Esophagus squamous epithelium (tissue), 5 donors: ENCODE measurements around the gene SETD5. TPM values are rescaled to one million over a fixed set of nuclear protein-coding genes. Genes with fewer than 3 reads are reported as not detected.

Experiments used
- DNase-seq: peaks from one replicate; lab custom pipeline; 2025; lab: John Stamatoyannopoulos, UW
- H3K27ac ChIP-seq, 4 donors: fragments of 200-600 bp; sonication (generic); one replicate each; pipeline ENCODE4 v1.5.1; 2016 to 2019; ENCODE audit warnings: mild to moderate bottlenecking in 1 of 4
- H3K27me3 ChIP-seq, 4 donors: fragments of 200-600 bp; sonication (generic); 1 replicate in 3 of 4; 2 replicates in 1 of 4; pipeline versions ENCODE4 v1.5.1 to v1.6.0; 2017 to 2021; ENCODE audit warnings: antibody characterized with exemption in 1 of 4
- H3K36me3 ChIP-seq, 3 donors: fragments of 200-600 bp; sonication (generic); one replicate each; pipeline ENCODE4 v1.5.1; 2016 to 2019
- H3K4me1 ChIP-seq, 3 donors: fragments of 200-600 bp; sonication (generic); one replicate each; pipeline ENCODE4 v1.5.1; 2017 to 2019
- H3K4me3 ChIP-seq, 4 donors: fragments of 200-600 bp; sonication (generic); 1 replicate in 3 of 4; 2 replicates in 1 of 4; pipeline ENCODE4 v1.5.1; 2016 to 2019; ENCODE audit warnings: mild to moderate bottlenecking in 2 of 4, moderate library complexity in 1 of 4
- H3K9me3 ChIP-seq, 3 donors: fragments of 200-600 bp; sonication (generic); one replicate each; pipeline ENCODE4 v1.5.1; 2016 to 2019
- CTCF ChIP-seq, 6 experiments: fragments of 450-650 bp in 4 of 6; fragments of 200-600 bp in 2 of 6; sonication (generic) in 2 of 6; IDR thresholded peaks; one replicate each; pipeline ENCODE4 v1.5.1; 2016 to 2019; ENCODE audit warnings: antibody characterized with exemption in 6 of 6, mild to moderate bottlenecking in 4 of 6, moderate library complexity in 4 of 6
- POLR2A ChIP-seq, 4 donors: fragments of 450-650 bp; IDR thresholded peaks; one replicate each; pipeline ENCODE4 v1.6.1; 2017; ENCODE audit warnings: antibody characterized with exemption in 4 of 4, mild to moderate bottlenecking in 4 of 4, moderate library complexity in 3 of 4
- WGBS, 2 donors: methylation state at CpG; one replicate each; pipeline ENCODE4 v1.1.5; 2018; 5-methylcytosine and 5-hydroxymethylcytosine counted together
- intact Hi-C: fragments of 100-400 bp; cut with DNase I; formaldehyde crosslinking; loops from one replicate; pipeline ENCODE4 v1.15.0; 2022
- total RNA-seq, 4 donors: library from RNA; depleted of rRNA; stranded (reverse); fragments of >200 nt; gene quantifications; one replicate each; pipeline ENCODE4 v1.1.0, GENCODE V29; 2016
- donor health status: DM: yes; HTN: yes; CAD: no.

SETD5 gene
- total RNA-seq, 4 donors from 2014 or later, result 41.8 to 89.3 (median 54.4) TPM

- no peaks in the 10 kb centered on the region for H3K27me3 ChIP-seq
- peak overlapping the region; percentile 18 to 100 (median 74) for H3K27ac ChIP-seq
- peak overlapping the region in 1 of 4 donors; percentile 28 for H3K4me3 ChIP-seq
- no peak for DNase-seq
- WGBS, 2 donors, result 23 to 24% methylated on average over 3 of the region's 3 CpGs
- TF ChIP-seq POLR2A (IDR thresholded peaks at IDR 0.05) (no peak), CTCF (IDR thresholded peaks at IDR 0.05) (no peak)
- H3K9me3 ChIP-seq, result no peaks in the 10 kb centered on the region
- intact Hi-C loops, result no loop called here
- no peaks in the 10 kb centered on the region for H3K36me3 ChIP-seq
- peaks cover 51 to 92% (median 63%) of the 10 kb centered on the region in 3 donors for H3K4me1 ChIP-seq
Measured at GRCh38 chr3:9402410-9403228, 5.2 kb downstream of the SETD5 start.

GRCh38 chr3:9403463-9403862 is 6.0 kb downstream of the SETD5 start:
- TF ChIP-seq POLR2A (IDR thresholded peaks at IDR 0.05) (no peak), CTCF (IDR thresholded peaks at IDR 0.05) (no peak)
- DNase-seq, result no peak
- intact Hi-C loops, result no loop called here
- WGBS, 2 donors, result 44 to 50% methylated on average over 2 of the region's 2 CpGs
- no peaks in the 10 kb centered on the region for H3K27me3 ChIP-seq
- H3K27ac ChIP-seq, result peak overlapping the region in 2 of 4 donors; percentile 99 to 100
- no peaks in the 10 kb centered on the region for H3K9me3 ChIP-seq
- no peaks in the 10 kb centered on the region for H3K36me3 ChIP-seq
- H3K4me3 ChIP-seq, result no peak overlapping the region
- peaks cover 51 to 100% (median 66%) of the 10 kb centered on the region in 3 donors for H3K4me1 ChIP-seq

- intact Hi-C loops, result no loop called here
- H3K4me1 ChIP-seq, result peaks cover 42 to 100% (median 74%) of the 10 kb centered on the region in 3 donors
- no peaks in the 10 kb centered on the region for H3K36me3 ChIP-seq
- no peak for TF ChIP-seq POLR2A (IDR thresholded peaks at IDR 0.05)
- no peak for TF ChIP-seq CTCF (IDR thresholded peaks at IDR 0.05)
- peak overlapping the region in 3 of 4 donors; percentile 19 to 42 (median 34) for H3K27ac ChIP-seq
- no peaks in the 10 kb centered on the region for H3K27me3 ChIP-seq
- DNase-seq, result no peak
- H3K9me3 ChIP-seq, result no peaks in the 10 kb centered on the region
- H3K4me3 ChIP-seq, result peak overlapping the region in 1 of 4 donors; percentile 3
- 12 to 21% methylated on average over 1 of the region's 1 CpG for WGBS, 2 donors
Measured at GRCh38 chr3:9404680-9405079, 7.3 kb downstream of the SETD5 start.

- Histone ChIP-seq H3K4me3 (no peak overlapping the region), H3K4me1 (peaks cover 32 to 99% (median 73%) of the 10 kb centered on the region in 3 donors), H3K36me3 (no peaks in the 10 kb centered on the region), H3K9me3 (no peaks in the 10 kb centered on the region), H3K27ac (peak overlapping the region in 1 of 4 donors; percentile 10), H3K27me3 (no peaks in the 10 kb centered on the region)
- intact Hi-C loops, result no loop called here
- no peak for DNase-seq
- 31 to 39% methylated on average over 3 of the region's 3 CpGs for WGBS, 2 donors
- TF ChIP-seq CTCF (IDR thresholded peaks at IDR 0.05) (no peak), POLR2A (IDR thresholded peaks at IDR 0.05) (no peak)
Measured at GRCh38 chr3:9405756-9406155, 8.3 kb downstream of the SETD5 start.

GRCh38 chr3:9406856-9407626 is 9.6 kb downstream of the SETD5 start:
- H3K4me1 ChIP-seq, result peaks cover 20 to 99% (median 69%) of the 10 kb centered on the region in 3 donors
- no peaks in the 10 kb centered on the region for H3K36me3 ChIP-seq
- no peak overlapping the region for H3K27ac ChIP-seq
- no peaks in the 10 kb centered on the region for H3K9me3 ChIP-seq
- TF ChIP-seq CTCF (IDR thresholded peaks at IDR 0.05), result no peak
- no peak for TF ChIP-seq POLR2A (IDR thresholded peaks at IDR 0.05)
- no peak for DNase-seq
- intact Hi-C loops, result no loop called here
- no peaks in the 10 kb centered on the region for H3K27me3 ChIP-seq
- H3K4me3 ChIP-seq, result no peak overlapping the region
- 80 to 82% methylated on average over 7 of the region's 7 CpGs for WGBS, 2 donors
